CD14-positive monocyte (primary cell): Measurements from ENCODE around the gene CDK12. TPM values are rescaled to one million over a fixed set of nuclear protein-coding genes. Genes with fewer than 3 reads are reported as not detected.

ENCODE experiments used
- DNase-seq, 3 donors: peaks; one replicate each; pipeline ENCODE4 v3.0.0-alpha.2; 2011 to 2022
- H2AFZ ChIP-seq: 2 replicates; pipeline ENCODE4 v1.6.0; 2012; ENCODE audit warnings: mild to moderate bottlenecking, low read depth, low read length, inconsistent platforms; ENCODE audit not compliant: insufficient read depth, poor library complexity, severe bottlenecking
- H3K27ac ChIP-seq, 2 donors: 1 replicate in 1 of 2; 2 replicates in 1 of 2; pipeline ENCODE4 v1.5.1; 2012 to 2013; ENCODE audit warnings: low read length in 2 of 2, control low read depth in 1 of 2, inconsistent platforms in 1 of 2, low read depth in 1 of 2, mild to moderate bottlenecking in 1 of 2
- H3K27me3 ChIP-seq, 2 donors: one replicate each; pipeline versions ENCODE4 v1.6.0 to v1.6.1; 2011 to 2013; ENCODE audit warnings: low read length in 2 of 2; ENCODE audit not compliant: control insufficient read depth in 2 of 2, insufficient read depth in 2 of 2
- H3K36me3 ChIP-seq, 2 donors: replicated peaks in 1 of 2; 1 replicate in 1 of 2; 2 replicates in 1 of 2; pipeline versions ENCODE4 v1.5.1 to v1.6.1; 2012 to 2013; ENCODE audit warnings: low read length in 2 of 2, control low read depth in 1 of 2, inconsistent platforms in 1 of 2, mild to moderate bottlenecking in 1 of 2; ENCODE audit not compliant: insufficient read depth in 2 of 2, control insufficient read depth in 1 of 2
- H3K4me1 ChIP-seq, 2 donors: 1 replicate in 1 of 2; 2 replicates in 1 of 2; pipeline versions ENCODE4 v1.5.1 to v1.6.1; 2012 to 2013; ENCODE audit warnings: low read length in 2 of 2, control low read depth in 1 of 2, inconsistent platforms in 1 of 2, mild to moderate bottlenecking in 1 of 2, moderate library complexity in 1 of 2; ENCODE audit not compliant: insufficient read depth in 2 of 2, control insufficient read depth in 1 of 2
- H3K4me2 ChIP-seq: replicated peaks from 2 replicates; pipeline ENCODE3; 2012; ENCODE audit warnings: low read length, moderate library complexity, mild to moderate bottlenecking; ENCODE audit not compliant: poor library complexity, severe bottlenecking; ENCODE audit errors: extremely low read depth
- H3K4me3 ChIP-seq, 3 experiments: fragments of 200-600 bp in 1 of 3; sonication (generic) in 1 of 3; replicated peaks in 1 of 3; 1 replicate in 2 of 3; 2 replicates in 1 of 3; pipeline ENCODE4 v1.5.1; 2011 to 2013; ENCODE audit warnings: low read length in 3 of 3, mild to moderate bottlenecking in 3 of 3, control low read depth in 2 of 3, low read depth in 2 of 3, inconsistent platforms in 1 of 3, moderate library complexity in 1 of 3
- H3K79me2 ChIP-seq: 2 replicates; pipeline ENCODE4 v1.6.0; 2012; ENCODE audit warnings: mild to moderate bottlenecking, control low read depth, inconsistent platforms, low read length, moderate library complexity; ENCODE audit not compliant: insufficient read depth
- H3K9ac ChIP-seq: 2 replicates; pipeline ENCODE4 v1.6.0; 2017; ENCODE audit warnings: low read length, mild to moderate bottlenecking; ENCODE audit not compliant: insufficient read depth, poor library complexity, severe bottlenecking
- H3K9me3 ChIP-seq, 2 donors: replicated peaks in 1 of 2; 1 replicate in 1 of 2; 2 replicates in 1 of 2; pipeline versions ENCODE4 v1.5.1 to v1.6.1; 2012 to 2013; ENCODE audit warnings: low read length in 2 of 2, control low read depth in 1 of 2; ENCODE audit not compliant: control insufficient read depth in 1 of 2, insufficient read depth in 1 of 2
- H4K20me1 ChIP-seq: 2 replicates; pipeline ENCODE4 v1.6.0; 2012; ENCODE audit warnings: mild to moderate bottlenecking, low read length, control low read depth, moderate library complexity; ENCODE audit not compliant: insufficient read depth
- H3K27ac Mint-ChIP-seq, 7 donors: one replicate each; pipeline ENCODE4 v1.8.0; 2020; ENCODE audit warnings: mild to moderate bottlenecking in 7 of 7, mixed read lengths in 7 of 7, moderate library complexity in 6 of 7, inconsistent platforms in 2 of 7
- H3K27me3 Mint-ChIP-seq, 3 donors: one replicate each; pipeline ENCODE4 v1.8.0; 2021 to 2022; ENCODE audit warnings: low read depth in 3 of 3, mild to moderate bottlenecking in 3 of 3, mixed read lengths in 3 of 3, moderate library complexity in 3 of 3, inconsistent platforms in 1 of 3
- H3K36me3 Mint-ChIP-seq, 2 donors: one replicate each; pipeline ENCODE4 v1.8.0; 2020; ENCODE audit warnings: mixed read lengths in 2 of 2, inconsistent platforms in 1 of 2, mild to moderate bottlenecking in 1 of 2
- H3K4me1 Mint-ChIP-seq: one replicate; pipeline ENCODE4 v1.8.0; 2020; ENCODE audit warnings: mild to moderate bottlenecking, mixed read lengths
- H3K4me3 Mint-ChIP-seq, 2 donors: one replicate each; pipeline ENCODE4 v1.8.0; 2020; ENCODE audit warnings: mild to moderate bottlenecking in 2 of 2, mixed read lengths in 2 of 2, moderate library complexity in 1 of 2
- H3K9me3 Mint-ChIP-seq, 7 donors: one replicate each; pipeline ENCODE4 v1.8.0; 2020 to 2022; ENCODE audit warnings: mixed read lengths in 7 of 7, mild to moderate bottlenecking in 6 of 7, moderate library complexity in 6 of 7, inconsistent platforms in 2 of 7
- CTCF ChIP-seq: fragments of 200-600 bp; IDR thresholded peaks from one replicate; pipeline ENCODE4 v1.8.0; 2022; ENCODE audit warnings: antibody characterized with exemption, mild to moderate bottlenecking
- WGBS: methylation state at CpG from one replicate; pipeline ENCODE4 v1.1.5; 2013; ENCODE audit warnings: missing lambda C conversion rate; ENCODE audit not compliant: insufficient coverage; 5-methylcytosine and 5-hydroxymethylcytosine counted together
- intact Hi-C, 2 donors: fragments of 100-400 bp; cut with micrococcal nuclease; formaldehyde crosslinking; loops; one replicate each; pipeline versions ENCODE4 v1.15.0 to v1.15.1; 2023
- polyA plus RNA-seq, 3 donors: library from polyadenylated mRNA; depleted of rRNA in 1 of 3; unstranded in 2 of 3; stranded (reverse) in 1 of 3; fragments of 300-500 nt in 2 of 3; fragments of >200 nt in 1 of 3; fragmentation: Illumina TruSeq in 2 of 3; gene quantifications; 1 replicate in 2 of 3; 2 replicates in 1 of 3; pipeline ENCODE4 v1.2.3, GENCODE V29; 2012 to 2021

The CDK12 gene
- polyA plus RNA-seq, 3 donors, result 0.62 to 21.9 (median 1.3) TPM

GRCh38 chr17:39455919-39456318, 5.4 kb upstream of the CDK12 start:
- no peaks in the 10 kb centered on the region for H3K36me3 ChIP-seq
- intact Hi-C loops, result no loop called here

GRCh38 chr17:39461926-39462569, 762 bp downstream of the CDK12 start:
- H3K4me3 Mint-ChIP-seq, result peak overlapping the region; percentile 96 to 100
- H3K27ac ChIP-seq, result peak overlapping the region; percentile 97 to 98
- H3K27me3 Mint-ChIP-seq, result peaks cover 0 to 2% (median 1%) of the 10 kb centered on the region in 3 donors
- peak; percentile 19 to 40 (median 25) for DNase-seq
- no peaks in the 10 kb centered on the region for H3K27me3 ChIP-seq
- TF ChIP-seq CTCF, result no peak
- peaks cover 59% of the 10 kb centered on the region for H3K79me2 ChIP-seq
- H3K9me3 Mint-ChIP-seq, result peaks cover 0 to 8% (median 0%) of the 10 kb centered on the region in 7 donors
- peak overlapping the region; percentile 94 for H3K9ac ChIP-seq
- H3K27ac Mint-ChIP-seq, result peak overlapping the region; percentile 97 to 100 (median 99)
- peaks cover 5 to 21% of the 10 kb centered on the region in 2 donors for H3K36me3 Mint-ChIP-seq
- WGBS, result under 1% methylated on average over 27 of the region's 34 CpGs
- H2AFZ ChIP-seq, result peak overlapping the region; percentile 80
- H3K9me3 ChIP-seq, result no peaks in the 10 kb centered on the region
- H3K4me1 ChIP-seq, result peaks cover 24 to 34% of the 10 kb centered on the region in 2 donors
- H4K20me1 ChIP-seq, result peaks cover 47% of the 10 kb centered on the region
- peaks cover 0 to 11% of the 10 kb centered on the region in 2 donors for H3K36me3 ChIP-seq
- H3K4me2 ChIP-seq, result peak overlapping the region; percentile 79
- peak overlapping the region; percentile 82 to 97 (median 84) for H3K4me3 ChIP-seq
- H3K4me1 Mint-ChIP-seq, result peaks cover 37% of the 10 kb centered on the region
- intact Hi-C loops, result loop anchor here in 1 of 2 donors (2.0 kb wide), 1 partner anchor 13 kb away; no protein-coding TSS in a partner anchor

More at GRCh38 chr17:39455919-39456318, 5.4 kb upstream of the CDK12 start:
- Histone ChIP-seq H3K79me2 (peaks cover 10% of the 10 kb centered on the region), H3K27ac (no peak overlapping the region), H3K4me2 (no peak overlapping the region), H3K27me3 (no peaks in the 10 kb centered on the region), H3K9ac (no peak overlapping the region), H2AFZ (no peak overlapping the region), H3K9me3 (no peaks in the 10 kb centered on the region), H4K20me1 (no peaks in the 10 kb centered on the region), H3K4me1 (peaks cover 8 to 11% of the 10 kb centered on the region in 2 donors), H3K4me3 (no peak overlapping the region)
- peaks cover 3% of the 10 kb centered on the region for H3K4me1 Mint-ChIP-seq
- WGBS, result 100% methylated on average over 2 of the region's 4 CpGs
- no peak overlapping the region for H3K4me3 Mint-ChIP-seq
- no peak for DNase-seq
- TF ChIP-seq CTCF, result no peak
- peaks cover 1 to 2% (median 2%) of the 10 kb centered on the region in 3 donors for H3K27me3 Mint-ChIP-seq
- H3K9me3 Mint-ChIP-seq, result peaks cover 0 to 9% (median 2%) of the 10 kb centered on the region in 7 donors
- H3K36me3 Mint-ChIP-seq, result no peaks in the 10 kb centered on the region
- no peak overlapping the region for H3K27ac Mint-ChIP-seq
